ENCODE data around the gene LAMC3. TPM values are rescaled to one million over a fixed set of nuclear protein-coding genes. Genes with fewer than 3 reads are reported as not detected.

Gene LAMC3
- total RNA-seq, 1 experiment from 2014 or later: 0.36 TPM

DNA sequence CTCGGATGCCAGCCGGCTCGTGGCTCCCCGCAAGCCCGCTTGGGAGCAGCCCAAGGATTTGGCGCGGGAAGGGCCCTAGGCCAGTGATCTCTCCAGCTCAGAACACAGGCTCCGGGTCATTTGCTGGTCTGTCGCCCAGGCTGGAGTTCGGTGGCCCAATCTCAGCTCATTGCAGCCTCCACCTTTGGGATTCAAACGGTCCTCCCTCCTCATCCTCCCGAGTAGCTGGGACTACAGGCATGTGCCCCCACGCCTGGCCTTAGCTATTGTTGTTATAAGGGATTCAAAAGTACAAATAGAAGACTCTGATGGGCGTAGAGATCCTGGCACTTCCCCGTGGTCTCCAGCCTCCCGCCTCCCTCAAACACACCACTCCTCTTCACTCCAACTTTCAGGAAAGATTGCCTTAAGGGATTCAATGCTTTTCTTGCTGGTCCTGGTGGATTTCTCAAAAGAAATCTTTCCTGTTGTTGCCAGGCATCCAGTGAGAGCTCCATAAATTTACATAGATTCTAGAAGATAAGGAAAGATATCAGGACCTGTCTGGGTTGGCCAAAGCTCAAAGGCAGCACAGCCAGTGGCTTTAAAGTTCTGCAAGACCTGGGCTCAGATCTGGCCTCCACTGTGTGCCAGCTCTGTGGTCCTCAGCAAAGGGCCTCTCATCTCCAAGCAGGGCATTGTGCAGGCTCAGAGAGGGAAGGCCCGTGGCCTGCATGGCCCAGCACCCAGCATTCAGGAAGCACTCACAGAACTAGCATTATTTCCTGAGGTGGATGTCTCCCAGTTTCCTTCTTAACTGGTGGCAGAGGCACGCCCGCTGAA is 88.4 kb downstream of the LAMC3 start:
- TSS peak; percentile 42 for BruUV-seq (replicated peaks)
- no peaks in the 10 kb centered on the region for H3K9me3 ChIP-seq
- H3K27me3 ChIP-seq (replicated peaks; ENCODE audit: control insufficient read depth, insufficient read depth, low read length): no peaks in the 10 kb centered on the region
- H3K4me3 Mint-ChIP-seq (ENCODE audit: unreplicated experiment): peak overlapping the region; percentile 84
- ChIA-PET POLR2A (interaction anchor here (0.6 to 2.0 kb wide), 2 partner anchors 14 to 28 kb away, joined by 3 to 8 read pairs; partner anchors contain the start of gene NUP214), CTCF (interaction anchor here (1.5 kb wide), 2 partner anchors 13 to 51 kb away, joined by 7 to 9 read pairs; no protein-coding TSS in a partner anchor)
- intact Hi-C loops (cut with micrococcal nuclease; ENCODE audit: unreplicated experiment): no loop called here
- peaks cover 12% of the 10 kb centered on the region for H3K4me1 ChIP-seq
- H3K27ac Mint-ChIP-seq (ENCODE audit: unreplicated experiment): peak overlapping the region; percentile 53
- no peak for DNase-seq
- peak overlapping the region; percentile 45 for H3K4me3 ChIP-seq (ENCODE audit: low read depth, low read length)
- peaks cover 7% of the 10 kb centered on the region for H3K4me1 Mint-ChIP-seq (ENCODE audit: low read depth, unreplicated experiment)
- H3K36me3 ChIP-seq (ENCODE audit: control insufficient read depth, insufficient read depth, low read length): no peaks in the 10 kb centered on the region
- TF ChIP-seq, protein P1, sequence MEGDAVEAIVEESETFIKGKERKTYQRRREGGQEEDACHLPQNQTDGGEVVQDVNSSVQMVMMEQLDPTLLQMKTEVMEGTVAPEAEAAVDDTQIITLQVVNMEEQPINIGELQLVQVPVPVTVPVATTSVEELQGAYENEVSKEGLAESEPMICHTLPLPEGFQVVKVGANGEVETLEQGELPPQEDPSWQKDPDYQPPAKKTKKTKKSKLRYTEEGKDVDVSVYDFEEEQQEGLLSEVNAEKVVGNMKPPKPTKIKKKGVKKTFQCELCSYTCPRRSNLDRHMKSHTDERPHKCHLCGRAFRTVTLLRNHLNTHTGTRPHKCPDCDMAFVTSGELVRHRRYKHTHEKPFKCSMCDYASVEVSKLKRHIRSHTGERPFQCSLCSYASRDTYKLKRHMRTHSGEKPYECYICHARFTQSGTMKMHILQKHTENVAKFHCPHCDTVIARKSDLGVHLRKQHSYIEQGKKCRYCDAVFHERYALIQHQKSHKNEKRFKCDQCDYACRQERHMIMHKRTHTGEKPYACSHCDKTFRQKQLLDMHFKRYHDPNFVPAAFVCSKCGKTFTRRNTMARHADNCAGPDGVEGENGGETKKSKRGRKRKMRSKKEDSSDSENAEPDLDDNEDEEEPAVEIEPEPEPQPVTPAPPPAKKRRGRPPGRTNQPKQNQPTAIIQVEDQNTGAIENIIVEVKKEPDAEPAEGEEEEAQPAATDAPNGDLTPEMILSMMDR (IDR thresholded peaks at IDR 0.05; ENCODE audit: insufficient read depth in 1 of 2, low read depth in 1 of 2, low read length in 1 of 2, severe bottlenecking in 1 of 2, unreplicated experiment in 1 of 2): no peak
- no peaks in the 10 kb centered on the region for H3K27me3 Mint-ChIP-seq (ENCODE audit: insufficient read depth, unreplicated experiment)
- no peaks in the 10 kb centered on the region for H3K9me3 Mint-ChIP-seq (ENCODE audit: unreplicated experiment)
- no peaks in the 10 kb centered on the region for H3K36me3 Mint-ChIP-seq (ENCODE audit: insufficient read depth, unreplicated experiment)

DNA sequence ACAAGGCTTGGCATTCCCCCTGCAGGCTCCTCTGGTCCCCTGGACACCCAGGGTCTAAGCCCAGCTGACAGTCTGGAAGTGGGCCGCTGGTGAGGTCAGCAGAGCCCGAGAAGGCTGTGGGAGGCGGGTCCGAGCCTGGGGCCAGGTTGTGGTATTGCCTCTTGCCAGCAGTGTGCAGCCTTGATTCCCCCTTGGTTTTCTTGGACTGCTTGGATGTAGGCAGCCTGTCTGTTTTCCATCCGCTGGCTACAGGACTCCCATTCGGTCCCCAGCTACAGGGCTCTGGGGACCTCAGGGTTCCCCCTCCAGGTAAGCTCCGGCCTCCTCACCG is 88.9 kb downstream of the LAMC3 start:
- no TSS peak for BruUV-seq (replicated peaks)
- Mint-ChIP-seq H3K27ac (ENCODE audit: unreplicated experiment) (no peak overlapping the region), H3K4me1 (ENCODE audit: low read depth, unreplicated experiment) (peaks cover 7% of the 10 kb centered on the region), H3K27me3 (ENCODE audit: insufficient read depth, unreplicated experiment) (no peaks in the 10 kb centered on the region), H3K36me3 (ENCODE audit: insufficient read depth, unreplicated experiment) (peaks cover 4% of the 10 kb centered on the region), H3K4me3 (ENCODE audit: unreplicated experiment) (peak overlapping the region; percentile 84), H3K9me3 (ENCODE audit: unreplicated experiment) (no peaks in the 10 kb centered on the region)
- intact Hi-C loops (cut with micrococcal nuclease; ENCODE audit: unreplicated experiment): no loop called here
- Histone ChIP-seq H3K27me3 (replicated peaks; ENCODE audit: control insufficient read depth, insufficient read depth, low read length) (no peaks in the 10 kb centered on the region), H3K9me3 (no peaks in the 10 kb centered on the region), H3K4me1 (peaks cover 12% of the 10 kb centered on the region), H3K36me3 (ENCODE audit: control insufficient read depth, insufficient read depth, low read length) (no peaks in the 10 kb centered on the region), H3K4me3 (ENCODE audit: low read depth, low read length) (no peak overlapping the region)
- TF ChIP-seq, protein P1 (IDR thresholded peaks at IDR 0.05; ENCODE audit: insufficient read depth in 1 of 2, low read depth in 1 of 2, low read length in 1 of 2, severe bottlenecking in 1 of 2, unreplicated experiment in 1 of 2): no peak
- DNase-seq: no peak
- ChIA-PET CTCF (no interaction called here), POLR2A (interaction anchor here (0.6 to 2.0 kb wide), 2 partner anchors 27 to 35 kb away, joined by 5 to 8 read pairs; partner anchors contain the start of gene NUP214)

DNA sequence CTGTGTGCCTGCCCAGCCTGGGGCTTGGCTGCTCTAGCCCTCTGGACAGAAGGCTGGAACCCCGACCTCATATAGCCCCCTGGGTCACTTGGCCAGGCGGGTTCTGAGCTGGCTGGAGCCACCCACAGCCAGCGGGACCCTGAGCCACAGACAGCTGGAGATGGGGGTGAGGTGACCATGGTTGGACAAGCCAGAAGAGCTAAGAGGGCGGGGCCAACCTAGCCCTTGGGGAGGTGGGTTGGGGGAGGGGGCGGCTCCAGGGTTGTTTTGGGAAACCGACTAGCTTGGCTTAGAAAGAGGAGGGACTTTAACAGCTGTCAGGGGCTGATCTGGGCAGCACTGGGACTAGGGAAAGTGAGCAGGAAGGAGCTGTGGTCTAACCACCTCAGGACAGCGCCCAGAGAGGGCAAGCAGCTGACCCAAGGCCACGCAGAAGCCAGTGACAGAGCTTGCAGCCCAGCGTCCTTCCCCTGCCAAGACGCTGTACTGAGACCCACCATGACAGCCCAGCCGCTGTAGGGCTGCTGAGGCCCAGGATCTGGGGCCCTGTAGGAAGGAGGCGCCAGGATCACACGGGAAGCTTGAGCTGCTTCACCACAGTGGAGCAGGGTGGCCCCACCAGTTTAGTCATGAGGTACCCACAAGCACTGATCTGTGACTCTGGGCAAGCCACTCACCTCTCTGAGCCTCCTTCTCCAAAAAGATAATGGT is 89.6 kb downstream of the LAMC3 start:
- H3K4me3 ChIP-seq (ENCODE audit: low read depth, low read length): no peak overlapping the region
- BruUV-seq (replicated peaks): TSS peak; percentile 11
- no peaks in the 10 kb centered on the region for H3K9me3 Mint-ChIP-seq (ENCODE audit: unreplicated experiment)
- DNase-seq: no peak
- H3K9me3 ChIP-seq: no peaks in the 10 kb centered on the region
- no peaks in the 10 kb centered on the region for H3K27me3 ChIP-seq (replicated peaks; ENCODE audit: control insufficient read depth, insufficient read depth, low read length)
- peaks cover 7% of the 10 kb centered on the region for H3K4me1 Mint-ChIP-seq (ENCODE audit: low read depth, unreplicated experiment)
- H3K27ac Mint-ChIP-seq (ENCODE audit: unreplicated experiment): no peak overlapping the region
- ChIA-PET CTCF (interaction anchor here (0.5 kb wide), 1 partner anchor 257 kb away, joined by 4 read pairs; no protein-coding TSS in a partner anchor), POLR2A (interaction anchor here (0.6 kb wide), 1 partner anchor 36 kb away, joined by 5 read pairs; no protein-coding TSS in a partner anchor)
- no peaks in the 10 kb centered on the region for H3K36me3 ChIP-seq (ENCODE audit: control insufficient read depth, insufficient read depth, low read length)
- H3K36me3 Mint-ChIP-seq (ENCODE audit: insufficient read depth, unreplicated experiment): peaks cover 6% of the 10 kb centered on the region
- peaks cover 12% of the 10 kb centered on the region for H3K4me1 ChIP-seq
- intact Hi-C loops (cut with micrococcal nuclease; ENCODE audit: unreplicated experiment): no loop called here
- peak overlapping the region; percentile 84 for H3K4me3 Mint-ChIP-seq (ENCODE audit: unreplicated experiment)
- TF ChIP-seq, protein P1 (IDR thresholded peaks at IDR 0.05; ENCODE audit: insufficient read depth in 1 of 2, low read depth in 1 of 2, low read length in 1 of 2, severe bottlenecking in 1 of 2, unreplicated experiment in 1 of 2): no peak
- H3K27me3 Mint-ChIP-seq (ENCODE audit: insufficient read depth, unreplicated experiment): no peaks in the 10 kb centered on the region
